Gastroesophageal sphincter (tissue), 4 donors: Measurements from ENCODE around the gene SALL1. TPM values are rescaled to one million over a fixed set of nuclear protein-coding genes. Genes with fewer than 3 reads are reported as not detected.
A peak's percentile ranks its signal among the peaks of the same experiment; 100 is the strongest.

Experiments used
- ATAC-seq: fragments of 150-250 bp; one replicate; pipeline ENCODE4 v1.9.1; 2016; ENCODE audit warnings: mild to moderate bottlenecking, moderate library complexity
- H3K27ac ChIP-seq, 4 donors: fragments of 200-600 bp; sonication (generic) in 3 of 4; 1 replicate in 3 of 4; 2 replicates in 1 of 4; pipeline ENCODE4 v1.5.1; 2016 to 2019
- H3K27me3 ChIP-seq: fragments of 200-600 bp; sonication (generic); one replicate; pipeline ENCODE4 v1.5.1; 2019
- H3K36me3 ChIP-seq, 2 donors: fragments of 200-600 bp; sonication (generic); one replicate each; pipeline ENCODE4 v1.5.1; 2019; ENCODE audit warnings: control low read depth in 1 of 2
- H3K4me1 ChIP-seq, 3 donors: fragments of 200-600 bp; sonication (generic); 1 replicate in 2 of 3; 2 replicates in 1 of 3; pipeline ENCODE4 v1.5.1; 2016 to 2019; ENCODE audit warnings: control low read depth in 2 of 3
- H3K4me3 ChIP-seq, 2 donors: fragments of 200-600 bp; sonication (generic); one replicate each; pipeline ENCODE4 v1.5.1; 2019; ENCODE audit warnings: mild to moderate bottlenecking in 1 of 2, moderate library complexity in 1 of 2
- H3K9me3 ChIP-seq, 3 donors: fragments of 200-600 bp; sonication (generic); one replicate each; pipeline ENCODE4 v1.5.1; 2017 to 2019; ENCODE audit warnings: control low read depth in 2 of 3
- EP300 ChIP-seq: sonication (generic); formaldehyde crosslinking; IDR thresholded peaks from one replicate; pipeline ENCODE4 v1.6.1; 2017; ENCODE audit warnings: antibody characterized with exemption, mild to moderate bottlenecking
- POLR2A ChIP-seq, 2 donors: fragments of 450-650 bp; IDR thresholded peaks; one replicate each; pipeline ENCODE4 v1.6.1; 2017; ENCODE audit warnings: antibody characterized with exemption in 2 of 2, mild to moderate bottlenecking in 2 of 2, moderate library complexity in 1 of 2
- POLR2AphosphoS5 ChIP-seq: sonication (generic); formaldehyde crosslinking; IDR thresholded peaks from one replicate; pipeline ENCODE4 v1.6.1; 2017; ENCODE audit warnings: antibody characterized with exemption
- WGBS, 2 donors: methylation state at CpG; one replicate each; pipeline ENCODE4 v1.1.5; 2018; ENCODE audit warnings: low coverage in 1 of 2; 5-methylcytosine and 5-hydroxymethylcytosine counted together
- total RNA-seq, 4 donors: library from RNA; depleted of rRNA; stranded (reverse); fragments of >200 nt; gene quantifications; one replicate each; pipeline ENCODE4 v1.1.0, GENCODE V29; 2016
- TF ChIP-seq, protein P1 (sequence below), 4 experiments: fragments of 200-600 bp in 2 of 4; fragments of 450-650 bp in 2 of 4; sonication (generic) in 1 of 4; IDR thresholded peaks; one replicate each; pipeline ENCODE4 v1.5.1; 2017 to 2019; ENCODE audit warnings: antibody characterized with exemption in 4 of 4, mild to moderate bottlenecking in 2 of 4, moderate library complexity in 2 of 4

The SALL1 gene
- total RNA-seq, 4 donors from 2014 or later = not detected

DNA sequence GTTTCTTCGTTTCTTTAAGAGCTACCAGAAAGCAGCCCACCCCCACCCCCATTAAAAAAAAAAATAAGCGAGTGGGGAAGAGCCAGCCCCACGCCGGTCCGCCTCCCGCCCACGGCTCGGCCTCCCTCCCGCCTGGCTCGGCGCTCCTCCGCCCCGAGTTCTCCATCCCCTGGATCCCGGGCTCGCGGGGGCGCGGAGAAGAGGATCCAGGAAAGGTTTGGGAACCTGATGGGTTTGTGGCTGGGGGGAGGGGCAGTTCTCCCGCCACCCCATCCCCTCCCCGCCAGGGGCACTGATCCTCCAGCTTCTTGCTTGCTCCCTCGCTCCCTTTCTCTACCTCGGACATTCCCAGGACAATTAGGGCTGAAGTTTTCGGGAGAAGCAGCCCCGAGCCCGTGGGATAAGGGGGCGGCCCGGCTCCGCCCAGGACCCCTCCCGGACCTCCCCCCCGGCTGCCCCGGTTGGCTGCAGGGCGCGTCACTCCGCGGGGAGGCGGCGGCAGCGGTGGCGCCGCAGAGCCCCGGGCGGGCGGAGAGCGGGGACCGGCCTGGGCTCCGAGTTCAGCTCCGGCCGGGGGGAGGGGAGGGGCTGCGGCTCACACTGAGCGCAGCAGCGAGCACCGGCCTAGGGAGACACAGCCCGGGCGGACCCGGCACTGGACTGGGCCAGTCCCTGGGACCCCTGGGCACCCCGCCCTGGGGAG, 1.0 kb upstream of the SALL1 start:
- no CpG with 5 or more reads among the region's 56 CpGs for WGBS, 2 donors
- Histone ChIP-seq H3K27ac (no peak overlapping the region), H3K4me1 (peaks cover 0 to 65% (median 31%) of the 10 kb centered on the region in 3 donors), H3K27me3 (peaks cover 95% of the 10 kb centered on the region), H3K4me3 (peak overlapping the region; percentile 1 to 53), H3K9me3 (peaks cover 0 to 4% (median 0%) of the 10 kb centered on the region in 3 donors), H3K36me3 (no peaks in the 10 kb centered on the region)
- no peak for TF ChIP-seq EP300
- no peak for TF ChIP-seq POLR2A (IDR thresholded peaks at IDR 0.05)
- TF ChIP-seq, protein P1, sequence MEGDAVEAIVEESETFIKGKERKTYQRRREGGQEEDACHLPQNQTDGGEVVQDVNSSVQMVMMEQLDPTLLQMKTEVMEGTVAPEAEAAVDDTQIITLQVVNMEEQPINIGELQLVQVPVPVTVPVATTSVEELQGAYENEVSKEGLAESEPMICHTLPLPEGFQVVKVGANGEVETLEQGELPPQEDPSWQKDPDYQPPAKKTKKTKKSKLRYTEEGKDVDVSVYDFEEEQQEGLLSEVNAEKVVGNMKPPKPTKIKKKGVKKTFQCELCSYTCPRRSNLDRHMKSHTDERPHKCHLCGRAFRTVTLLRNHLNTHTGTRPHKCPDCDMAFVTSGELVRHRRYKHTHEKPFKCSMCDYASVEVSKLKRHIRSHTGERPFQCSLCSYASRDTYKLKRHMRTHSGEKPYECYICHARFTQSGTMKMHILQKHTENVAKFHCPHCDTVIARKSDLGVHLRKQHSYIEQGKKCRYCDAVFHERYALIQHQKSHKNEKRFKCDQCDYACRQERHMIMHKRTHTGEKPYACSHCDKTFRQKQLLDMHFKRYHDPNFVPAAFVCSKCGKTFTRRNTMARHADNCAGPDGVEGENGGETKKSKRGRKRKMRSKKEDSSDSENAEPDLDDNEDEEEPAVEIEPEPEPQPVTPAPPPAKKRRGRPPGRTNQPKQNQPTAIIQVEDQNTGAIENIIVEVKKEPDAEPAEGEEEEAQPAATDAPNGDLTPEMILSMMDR (IDR thresholded peaks at IDR 0.05) = no peak
- peak; percentile 39 for ATAC-seq

DNA sequence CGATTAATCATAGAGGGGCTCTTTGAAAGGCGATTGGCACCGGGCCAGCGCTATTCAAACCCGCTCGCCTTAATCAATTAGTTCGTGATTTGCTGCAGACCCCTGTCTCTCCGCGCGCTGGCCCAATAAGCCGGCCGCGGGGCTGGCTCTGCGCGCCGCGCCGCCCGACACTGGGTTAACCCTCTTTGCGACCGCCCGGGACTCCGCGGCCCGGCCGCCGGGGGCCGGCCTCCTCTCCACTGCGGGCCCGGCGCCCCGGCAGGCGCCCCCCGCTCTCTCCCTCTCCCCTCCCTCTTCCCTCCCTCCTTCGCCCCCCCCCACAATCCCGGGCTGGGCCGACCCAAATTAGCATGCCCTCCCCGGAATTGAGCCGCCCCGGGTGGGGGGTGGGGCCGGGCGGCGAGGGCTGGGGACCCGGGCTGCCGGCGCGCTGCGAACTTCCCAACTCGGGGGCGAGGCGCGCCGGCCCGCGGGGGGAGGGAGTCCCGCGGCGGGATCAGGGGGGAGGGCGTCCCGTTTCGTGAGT, 428 bp upstream of the SALL1 start:
- peaks cover 94% of the 10 kb centered on the region for H3K27me3 ChIP-seq
- H3K4me3 ChIP-seq = peak overlapping the region; percentile 1 to 53
- H3K4me1 ChIP-seq = peaks cover 0 to 65% (median 31%) of the 10 kb centered on the region in 3 donors
- H3K27ac ChIP-seq = no peak overlapping the region
- no peak for ATAC-seq
- no peaks in the 10 kb centered on the region for H3K36me3 ChIP-seq
- peaks cover 0 to 4% (median 0%) of the 10 kb centered on the region in 3 donors for H3K9me3 ChIP-seq
- WGBS, 2 donors = 2% methylated on average over 12 of the region's 61 CpGs; no CpG with 5 or more reads in 1 of the 2 donors
- TF ChIP-seq, protein P1 (IDR thresholded peaks at IDR 0.05) = no peak
- TF ChIP-seq POLR2AphosphoS5 (no peak), POLR2A (IDR thresholded peaks at IDR 0.05) (no peak), EP300 (no peak)

DNA sequence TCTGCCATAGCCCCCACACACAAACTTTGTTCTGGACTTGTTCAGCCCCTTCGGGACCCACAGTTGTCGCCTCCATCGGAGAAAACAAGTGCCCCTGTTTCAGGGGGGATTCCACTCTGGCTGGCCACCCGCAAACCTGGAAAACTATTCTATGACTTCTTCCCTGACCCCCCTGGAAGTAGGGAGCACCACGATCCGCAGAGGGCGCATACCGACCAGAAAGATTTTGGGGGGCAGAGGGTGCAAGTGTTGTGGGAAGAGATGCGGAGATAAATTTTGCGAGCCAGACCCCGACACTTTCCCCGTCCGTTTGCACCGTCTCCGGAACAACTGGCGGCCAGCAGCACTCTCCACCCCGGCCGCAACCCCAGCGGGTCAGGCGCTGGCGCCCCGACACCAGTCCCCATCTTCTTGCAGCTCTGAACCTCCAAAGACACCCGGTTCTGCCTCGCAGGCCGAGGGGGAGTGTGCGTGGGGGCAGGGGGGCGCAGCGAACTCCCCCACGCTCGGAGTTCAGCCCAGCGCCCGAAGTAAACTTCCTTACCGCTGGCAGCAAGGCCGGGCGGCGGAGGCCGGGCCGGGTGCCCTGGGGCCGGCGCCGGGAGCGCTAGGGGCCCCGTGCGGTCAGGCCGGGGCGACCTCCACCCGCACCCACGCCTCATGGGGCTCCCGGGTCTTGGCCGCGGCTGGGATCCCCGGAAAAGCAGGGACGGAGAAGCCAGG, 744 bp downstream of the SALL1 start:
- H3K27ac ChIP-seq = no peak overlapping the region
- TF ChIP-seq, protein P1 (IDR thresholded peaks at IDR 0.05) = no peak
- TF ChIP-seq POLR2AphosphoS5 (no peak), POLR2A (IDR thresholded peaks at IDR 0.05) (no peak), EP300 (no peak)
- H3K9me3 ChIP-seq = peaks cover 0 to 4% (median 0%) of the 10 kb centered on the region in 3 donors
- peak overlapping the region in 1 of 2 donors; percentile 53 for H3K4me3 ChIP-seq
- 13 to 20% methylated on average over 1 to 3 of the region's 53 CpGs for WGBS, 2 donors
- H3K4me1 ChIP-seq = peaks cover 0 to 55% (median 27%) of the 10 kb centered on the region in 3 donors
- H3K27me3 ChIP-seq = peaks cover 91% of the 10 kb centered on the region
- ATAC-seq = no peak
- H3K36me3 ChIP-seq = no peaks in the 10 kb centered on the region

DNA sequence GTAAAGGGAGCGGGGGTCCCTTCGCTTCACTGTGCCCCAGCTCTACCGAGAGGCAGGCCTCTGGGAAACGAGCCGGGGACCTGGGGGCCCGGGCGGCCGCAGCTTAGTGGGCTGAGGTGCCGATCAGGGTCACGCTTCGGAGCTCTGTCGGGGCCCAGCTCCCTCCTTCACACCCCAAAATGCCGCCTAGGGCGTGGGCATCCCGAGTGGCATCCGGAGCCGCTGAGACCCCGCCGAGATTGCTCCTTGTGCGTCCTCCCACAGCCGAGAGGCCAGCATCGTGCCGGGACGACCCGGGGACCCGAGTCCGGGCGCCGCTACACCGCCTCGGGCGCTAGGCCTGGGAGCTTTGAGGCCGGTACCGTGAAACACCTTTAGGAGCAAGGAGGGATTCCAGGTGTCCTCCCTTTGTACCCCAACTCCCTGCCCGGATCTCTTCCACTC, 1.3 kb downstream of the SALL1 start:
- no peaks in the 10 kb centered on the region for H3K36me3 ChIP-seq
- H3K4me3 ChIP-seq = no peak overlapping the region
- ATAC-seq = no peak
- no peak overlapping the region for H3K27ac ChIP-seq
- no peak for TF ChIP-seq POLR2A (IDR thresholded peaks at IDR 0.05)
- no peak for TF ChIP-seq POLR2AphosphoS5
- no peak for TF ChIP-seq EP300
- TF ChIP-seq, protein P1 (IDR thresholded peaks at IDR 0.05) = no peak
- peaks cover 0 to 49% (median 22%) of the 10 kb centered on the region in 3 donors for H3K4me1 ChIP-seq
- H3K27me3 ChIP-seq = peaks cover 87% of the 10 kb centered on the region
- peaks cover 0 to 4% (median 0%) of the 10 kb centered on the region in 3 donors for H3K9me3 ChIP-seq
- no CpG with 5 or more reads among the region's 35 CpGs for WGBS, 2 donors
